NCI-H82 treated with DMSO at 0.1 percent for 48 hours (cell line): ENCODE results near the gene BORCS8.
"Not testable (repeated sequence)": the region's sequence is repeated elsewhere in the genome, so short reads cannot be mapped to it uniquely, and the experiment has no call there.

ENCODE experiments used
- DNase-seq: peaks from one replicate; lab custom pipeline; 2025; ENCODE audit not compliant: unreplicated experiment; lab: John Stamatoyannopoulos, UW

The BORCS8 gene

GRCh38 chr19:19181488-19181998, 10.4 kb downstream of the BORCS8 start:
- DNase-seq: no peak

GRCh38 chr19:19179548-19180441, 12.2 kb downstream of the BORCS8 start:
- DNase-seq: no peak

GRCh38 chr19:19176950-19177349, 15.0 kb downstream of the BORCS8 start:
- no peak for DNase-seq

- not testable (repeated sequence) for DNase-seq
Observed at GRCh38 chr19:19173243-19173642, 18.7 kb downstream of the BORCS8 start.

- no peak for DNase-seq
Observed at GRCh38 chr19:19171821-19172532, 20.0 kb downstream of the BORCS8 start.

GRCh38 chr19:19170873-19171672, 20.9 kb downstream of the BORCS8 start:
- no peak for DNase-seq

- DNase-seq: peak; percentile 80
Observed at GRCh38 chr19:19170053-19170872, 21.7 kb downstream of the BORCS8 start, which contains the start of gene MEF2B. Gene MEF2B, minus strand, starts transcription at chr19:19170263. Its CDS starts 19,528 bp downstream, at chr19:19150735.

GRCh38 chr19:19169236-19170052, 22.5 kb downstream of the BORCS8 start:
- DNase-seq: no peak

- no peak for DNase-seq
Observed at GRCh38 chr19:19167612-19168011, 24.3 kb downstream of the BORCS8 start.

- no peak for DNase-seq
Observed at GRCh38 chr19:19165396-19165795, 26.6 kb downstream of the BORCS8 start.

- no peak for DNase-seq
Observed at GRCh38 chr19:19162495-19162894, 29.5 kb downstream of the BORCS8 start.

- no peak for DNase-seq
Observed at GRCh38 chr19:19160461-19161035, 31.4 kb downstream of the BORCS8 start.

GRCh38 chr19:19159534-19159933, 32.4 kb downstream of the BORCS8 start:
- no peak for DNase-seq

GRCh38 chr19:19157808-19158207, 34.1 kb downstream of the BORCS8 start:
- no peak for DNase-seq

- no peak for DNase-seq
Observed at GRCh38 chr19:19155495-19156219, 36.3 kb downstream of the BORCS8 start.

GRCh38 chr19:19154768-19155494, 37.0 kb downstream of the BORCS8 start:
- DNase-seq: no peak

GRCh38 chr19:19152668-19153384, 39.1 kb downstream of the BORCS8 start:
- no peak for DNase-seq
